Calu3 (cell line): ENCODE data around the gene RANBP1. TPM values are rescaled to one million over a fixed set of nuclear protein-coding genes. Genes with fewer than 3 reads are reported as not detected.
A peak's percentile ranks its signal among the peaks of the same experiment; 100 is the strongest.

Experiments
- BruUV-seq: library from RNA; stranded (reverse); fragments of 400-500 nt; replicated peaks from 2 replicates; lab custom pipeline; 2021; lab: Mats Ljungman, UMichigan
- CTCF ChIA-PET: fragments of 300-600 bp; sonication (Branson Sonifier 250); formaldehyde crosslinking; loops from one replicate; lab custom pipeline; 2022; ENCODE audit warnings: antibody characterized with exemption; lab: Charles Lee
- DNase-seq: peaks from one replicate; pipeline ENCODE4 v3.0.0; 2022
- H3K27ac Mint-ChIP-seq: one replicate; pipeline ENCODE4 v1.8.0; 2022; ENCODE audit warnings: mixed read lengths; ENCODE audit not compliant: unreplicated experiment
- H3K27me3 Mint-ChIP-seq: one replicate; pipeline ENCODE4 v1.8.0; 2022; ENCODE audit warnings: mixed read lengths; ENCODE audit not compliant: unreplicated experiment
- H3K36me3 Mint-ChIP-seq: one replicate; pipeline ENCODE4 v1.8.0; 2022; ENCODE audit warnings: mild to moderate bottlenecking, moderate library complexity, mixed read lengths; ENCODE audit not compliant: insufficient read depth, unreplicated experiment
- H3K4me1 Mint-ChIP-seq: one replicate; pipeline ENCODE4 v1.8.0; 2022; ENCODE audit warnings: mild to moderate bottlenecking, low read depth, mixed read lengths; ENCODE audit not compliant: unreplicated experiment
- H3K4me3 Mint-ChIP-seq: one replicate; pipeline ENCODE4 v1.8.0; 2022; ENCODE audit warnings: mild to moderate bottlenecking, low read depth, moderate library complexity, mixed read lengths; ENCODE audit not compliant: unreplicated experiment
- H3K9me3 Mint-ChIP-seq: one replicate; pipeline ENCODE4 v1.8.0; 2022; ENCODE audit warnings: low read depth, mixed read lengths; ENCODE audit not compliant: unreplicated experiment
- CTCF ChIP-seq: fragments of 200-600 bp; IDR thresholded peaks from one replicate; pipeline ENCODE4 v1.8.0; 2022; ENCODE audit warnings: antibody characterized with exemption; ENCODE audit not compliant: unreplicated experiment
- intact Hi-C: fragments of 100-400 bp; cut with micrococcal nuclease; formaldehyde crosslinking; loops from one replicate; pipeline ENCODE4 v1.10.0; 2022; ENCODE audit not compliant: unreplicated experiment
- total RNA-seq: library from RNA; stranded (reverse); gene quantifications from 2 replicates; pipeline ENCODE4 v1.2.3, GENCODE V29; 2022

RANBP1 gene
- total RNA-seq, 1 experiment from 2014 or later = 208 TPM

- Mint-ChIP-seq H3K4me3 (no peak overlapping the region), H3K27ac (peak overlapping the region; percentile 60), H3K4me1 (no peaks in the 10 kb centered on the region), H3K27me3 (no peaks in the 10 kb centered on the region), H3K9me3 (no peaks in the 10 kb centered on the region), H3K36me3 (peaks cover 70% of the 10 kb centered on the region)
- no TSS peak for BruUV-seq
- CTCF ChIA-PET = no interaction called here
- TF ChIP-seq CTCF = no peak
- no peak for DNase-seq
- intact Hi-C loops = no loop called here
Measured at GRCh38 chr22:20109411-20110358, 6.2 kb upstream of the RANBP1 start.

- H3K27me3 Mint-ChIP-seq = no peaks in the 10 kb centered on the region
- no peaks in the 10 kb centered on the region for H3K4me1 Mint-ChIP-seq
- CTCF ChIA-PET = no interaction called here
- no peak for DNase-seq
- BruUV-seq = TSS peak; percentile 27
- H3K27ac Mint-ChIP-seq = peak overlapping the region; percentile 60
- intact Hi-C loops = no loop called here
- H3K36me3 Mint-ChIP-seq = peaks cover 75% of the 10 kb centered on the region
- H3K9me3 Mint-ChIP-seq = no peaks in the 10 kb centered on the region
- no peak for TF ChIP-seq CTCF
- H3K4me3 Mint-ChIP-seq = no peak overlapping the region
Measured at GRCh38 chr22:20110359-20110985, 5.4 kb upstream of the RANBP1 start.

- TF ChIP-seq CTCF = no peak
- no TSS peak for BruUV-seq
- no peak overlapping the region for H3K27ac Mint-ChIP-seq
- H3K4me3 Mint-ChIP-seq = no peak overlapping the region
- H3K4me1 Mint-ChIP-seq = no peaks in the 10 kb centered on the region
- no peaks in the 10 kb centered on the region for H3K27me3 Mint-ChIP-seq
- no peaks in the 10 kb centered on the region for H3K9me3 Mint-ChIP-seq
- CTCF ChIA-PET = interaction anchor here (0.5 kb wide), 1 partner anchor 459 kb away, joined by 7 read pairs; no protein-coding TSS in a partner anchor
- intact Hi-C loops = no loop called here
- H3K36me3 Mint-ChIP-seq = peaks cover 80% of the 10 kb centered on the region
- no peak for DNase-seq
Measured at GRCh38 chr22:20111045-20111688, 4.7 kb upstream of the RANBP1 start.
